ENCODE measurements around the gene CSNK1D.

DNA sequence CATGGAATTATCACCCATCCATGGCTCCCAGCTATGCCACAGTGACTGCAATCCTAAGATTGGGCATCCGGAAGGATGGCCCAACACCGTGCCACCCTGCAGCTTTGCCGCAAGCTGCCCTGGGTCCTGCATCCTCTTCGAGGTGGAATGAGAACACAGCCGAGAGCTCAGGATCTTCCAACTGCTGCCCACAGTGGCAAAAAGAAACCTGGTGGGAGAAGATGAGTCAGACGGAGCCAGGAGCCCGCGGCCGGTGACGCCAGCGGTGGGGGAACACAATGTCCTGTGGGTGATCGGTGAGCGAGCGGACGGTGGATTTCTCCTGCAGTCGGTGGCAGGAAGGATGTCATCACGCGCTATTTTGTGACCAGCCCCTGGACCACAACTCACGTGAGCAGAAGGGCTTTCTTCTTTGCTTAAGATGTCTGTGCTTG is 23.8 kb upstream of the CSNK1D start:
- TF ChIP-seq, protein P1, sequence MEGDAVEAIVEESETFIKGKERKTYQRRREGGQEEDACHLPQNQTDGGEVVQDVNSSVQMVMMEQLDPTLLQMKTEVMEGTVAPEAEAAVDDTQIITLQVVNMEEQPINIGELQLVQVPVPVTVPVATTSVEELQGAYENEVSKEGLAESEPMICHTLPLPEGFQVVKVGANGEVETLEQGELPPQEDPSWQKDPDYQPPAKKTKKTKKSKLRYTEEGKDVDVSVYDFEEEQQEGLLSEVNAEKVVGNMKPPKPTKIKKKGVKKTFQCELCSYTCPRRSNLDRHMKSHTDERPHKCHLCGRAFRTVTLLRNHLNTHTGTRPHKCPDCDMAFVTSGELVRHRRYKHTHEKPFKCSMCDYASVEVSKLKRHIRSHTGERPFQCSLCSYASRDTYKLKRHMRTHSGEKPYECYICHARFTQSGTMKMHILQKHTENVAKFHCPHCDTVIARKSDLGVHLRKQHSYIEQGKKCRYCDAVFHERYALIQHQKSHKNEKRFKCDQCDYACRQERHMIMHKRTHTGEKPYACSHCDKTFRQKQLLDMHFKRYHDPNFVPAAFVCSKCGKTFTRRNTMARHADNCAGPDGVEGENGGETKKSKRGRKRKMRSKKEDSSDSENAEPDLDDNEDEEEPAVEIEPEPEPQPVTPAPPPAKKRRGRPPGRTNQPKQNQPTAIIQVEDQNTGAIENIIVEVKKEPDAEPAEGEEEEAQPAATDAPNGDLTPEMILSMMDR (IDR thresholded peaks at IDR 0.05; ENCODE audit: low read depth, low read length, poor library complexity, severe bottlenecking), result no peak
- TF ChIP-seq EZH2phosphoT487 (IDR thresholded peaks at IDR 0.05; ENCODE audit: borderline replicate concordance, low read length), result no peak
